CD4-positive, alpha-beta T cell treated with Interleukin-15 for 1 hour (primary cell): ENCODE data around the gene KRT81.

ENCODE experiments used
- DNase-seq: peaks from one replicate; pipeline ENCODE4 v3.0.0-alpha.2; 2020

KRT81 gene

DNA sequence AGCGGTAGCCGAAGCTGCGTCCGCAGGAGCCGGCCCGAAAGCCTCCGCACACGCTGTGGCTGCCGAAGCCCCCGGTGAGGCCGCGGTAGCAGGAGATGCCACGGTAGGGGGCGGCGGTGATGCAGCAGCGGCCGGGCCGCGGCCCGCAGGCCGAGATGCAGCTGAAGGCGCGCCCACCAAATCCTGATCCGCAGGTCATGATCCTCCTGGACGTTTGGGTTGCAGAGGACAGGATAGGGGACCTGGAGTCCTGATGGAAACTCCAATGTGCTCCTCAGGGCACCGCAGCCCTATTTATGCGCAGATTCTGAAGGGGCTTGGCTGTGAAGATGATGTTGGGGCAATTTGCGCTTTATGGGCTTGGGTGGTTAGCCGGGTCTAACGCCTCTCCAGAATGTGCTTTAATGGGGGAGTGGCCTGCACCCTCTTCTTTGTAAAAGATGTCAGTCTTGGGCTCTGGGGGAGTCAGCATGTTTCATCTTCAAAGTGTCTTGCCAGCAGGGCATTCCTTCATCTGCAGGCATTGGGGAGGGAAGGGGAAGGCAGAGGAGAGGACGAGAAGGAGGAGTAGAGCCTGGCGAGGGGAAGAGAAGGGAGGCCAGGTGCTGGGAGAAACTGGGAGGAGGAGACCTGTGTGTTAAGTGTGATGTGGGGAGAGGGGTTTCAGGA lies at the start of gene KRT81:
TSS of gene KRT81 (minus strand) at position 268 of the 669 bp plus-strand sequence. CDS start at position 199, 69 bp downstream.
- DNase-seq = no peak

DNA sequence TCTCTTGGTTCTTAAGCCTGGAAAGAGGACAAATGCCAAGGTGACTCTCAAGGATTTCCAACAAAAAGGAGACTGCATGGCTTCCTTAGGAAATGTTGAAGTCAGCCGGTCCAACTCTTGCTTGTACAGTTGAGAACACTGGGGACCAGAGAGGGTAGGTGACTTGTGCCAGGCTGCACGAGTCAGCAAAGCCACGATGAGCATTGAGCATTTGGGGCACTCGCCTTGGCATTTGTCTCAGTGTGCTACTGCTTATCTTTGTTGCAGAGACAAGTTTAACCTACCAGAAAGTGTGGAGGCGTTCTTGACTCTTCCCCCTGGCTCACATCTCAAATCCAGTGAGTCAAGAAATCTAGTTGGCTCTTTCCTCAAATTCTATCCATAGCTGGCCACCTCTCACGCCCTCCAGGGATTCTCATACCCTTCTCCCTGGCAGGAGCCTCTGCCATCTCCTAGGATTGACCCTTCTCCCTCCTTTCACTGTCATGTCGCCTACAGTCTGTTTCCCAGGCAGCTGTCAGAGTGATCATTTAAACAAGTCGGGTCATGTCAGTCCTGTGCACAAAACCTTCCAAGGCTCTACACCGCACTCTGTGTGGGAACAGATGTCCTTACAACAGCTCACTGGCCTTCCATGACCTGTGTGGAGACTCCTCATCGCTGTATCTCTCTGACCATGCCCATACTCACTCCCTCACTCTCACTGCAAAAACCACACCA lies 47.1 kb upstream of the KRT81 start:
- no peak for DNase-seq

DNA sequence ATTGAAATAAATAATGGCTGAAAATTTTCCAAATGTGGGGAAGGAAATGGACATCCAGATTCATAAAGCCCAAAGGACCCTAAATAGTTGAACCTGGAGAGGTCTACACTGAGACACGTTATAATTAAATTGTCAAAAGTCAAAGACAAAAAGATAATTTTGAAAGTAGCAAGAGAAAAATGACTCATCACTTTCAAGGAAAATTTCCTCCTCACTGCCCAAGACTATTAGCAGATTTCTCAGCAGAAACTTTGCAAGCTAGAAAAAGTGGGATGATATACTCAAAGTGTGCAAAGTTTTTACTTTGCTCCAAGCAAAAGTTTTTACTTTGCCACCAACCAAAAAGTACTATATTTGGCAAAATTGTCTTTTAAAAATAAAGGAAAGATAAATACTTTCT lies 45.7 kb upstream of the KRT81 start:
- no peak for DNase-seq

DNA sequence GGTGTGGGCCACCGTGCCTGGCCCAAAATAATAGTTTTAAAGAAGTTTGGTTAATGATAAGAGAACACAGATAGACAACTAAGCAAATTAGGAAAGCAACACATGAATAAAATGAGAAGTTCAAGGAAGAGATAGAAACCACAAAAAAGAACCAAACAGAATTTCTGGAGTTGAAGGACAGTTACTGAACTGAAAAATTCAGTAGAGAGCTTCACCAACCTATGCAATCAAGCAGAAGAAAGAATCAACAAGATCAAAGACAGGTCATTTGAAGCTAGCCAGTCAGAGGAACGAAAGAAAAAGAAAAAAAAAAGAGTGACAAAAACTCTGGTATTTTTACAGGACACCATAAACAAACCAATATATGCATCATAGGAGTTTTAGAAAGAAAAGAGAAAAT lies 45.3 kb upstream of the KRT81 start:
- DNase-seq = no peak

DNA sequence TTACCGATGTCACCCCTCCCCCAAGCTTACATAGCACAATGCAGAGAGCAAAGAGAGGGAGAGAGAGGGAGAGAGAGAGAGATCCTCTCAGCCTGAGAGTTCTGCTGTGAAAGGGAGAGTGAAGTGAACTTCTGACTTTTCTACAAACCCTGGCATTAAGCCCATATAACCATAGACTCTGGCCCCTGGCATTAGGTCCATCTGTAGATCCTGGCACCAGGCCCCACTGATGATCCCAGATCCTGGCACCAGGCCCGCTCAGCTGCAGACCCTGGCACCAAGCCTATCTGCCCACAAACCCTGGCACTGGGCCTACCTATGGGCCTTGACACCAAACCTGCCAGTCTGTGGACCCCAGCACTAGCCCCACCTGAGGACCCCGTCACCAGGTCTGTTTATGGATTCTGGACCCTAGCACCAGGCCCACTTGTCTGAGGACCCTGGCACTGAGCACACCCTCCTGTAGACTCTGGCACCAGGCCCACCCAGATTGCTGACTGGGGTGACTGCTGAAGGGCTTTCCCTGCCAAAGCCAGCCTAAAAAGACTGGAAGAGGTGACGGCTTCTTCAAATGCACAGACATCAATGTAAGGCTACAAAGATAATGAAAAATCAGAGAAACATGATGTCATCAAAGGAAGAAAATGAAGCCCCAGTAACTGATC lies 44.4 kb upstream of the KRT81 start:
- no peak for DNase-seq

DNA sequence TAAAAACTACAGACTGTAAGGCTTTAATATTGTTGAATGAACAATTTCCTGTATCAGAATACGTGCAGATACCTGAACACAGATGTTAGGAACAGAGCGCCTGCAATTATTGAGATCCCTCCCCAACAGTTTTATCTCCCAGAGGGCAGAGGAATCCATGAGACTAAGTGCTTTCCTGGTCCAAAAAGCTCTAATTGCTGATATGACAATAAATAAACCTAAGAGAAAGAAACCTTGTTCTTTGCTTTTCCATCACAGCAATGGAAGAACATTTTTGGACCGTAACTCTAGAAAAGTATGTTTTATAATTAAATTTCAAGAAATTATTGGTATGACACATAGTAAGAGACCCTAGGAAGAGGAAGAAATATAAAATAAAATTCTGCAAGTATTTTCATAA lies 42.9 kb upstream of the KRT81 start:
- DNase-seq = no peak

DNA sequence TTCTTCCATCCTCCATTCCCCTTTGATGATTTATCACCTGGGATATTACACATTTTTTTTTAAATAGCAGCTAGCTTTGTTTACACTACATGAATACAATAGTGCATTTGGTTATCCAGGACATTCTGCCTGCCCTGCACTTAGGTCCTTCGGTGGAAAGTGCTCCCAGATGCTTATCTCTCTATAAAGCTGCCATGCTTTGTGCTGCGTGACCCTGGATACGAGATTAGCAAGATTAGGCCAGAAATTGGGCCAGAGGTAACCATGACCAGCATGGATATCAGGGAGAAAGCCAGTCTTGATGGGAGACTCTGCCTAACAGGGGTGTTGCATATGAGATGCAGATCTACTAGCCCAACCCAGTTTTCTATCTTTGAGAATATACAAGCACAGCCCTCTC lies 42.0 kb upstream of the KRT81 start:
- DNase-seq = no peak

DNA sequence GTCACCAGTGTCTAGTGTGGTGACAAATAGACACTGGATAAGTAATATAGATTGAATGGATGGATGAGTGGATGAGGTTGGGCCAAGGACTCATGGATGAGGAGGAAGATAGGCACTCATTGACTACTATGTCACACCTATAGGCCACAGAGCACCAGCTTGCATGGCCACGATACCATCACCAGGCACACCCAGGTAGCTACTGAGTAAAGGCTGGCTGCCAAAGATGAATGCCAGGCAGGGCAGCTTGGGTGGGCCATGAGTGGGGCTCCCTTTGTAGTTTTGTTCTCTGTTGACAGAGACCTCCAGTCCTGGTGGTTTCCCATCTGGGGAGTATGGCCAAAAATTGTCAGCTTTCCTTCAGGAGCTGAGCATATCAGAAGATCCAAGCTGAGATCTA lies 41.0 kb upstream of the KRT81 start:
- DNase-seq = no peak

DNA sequence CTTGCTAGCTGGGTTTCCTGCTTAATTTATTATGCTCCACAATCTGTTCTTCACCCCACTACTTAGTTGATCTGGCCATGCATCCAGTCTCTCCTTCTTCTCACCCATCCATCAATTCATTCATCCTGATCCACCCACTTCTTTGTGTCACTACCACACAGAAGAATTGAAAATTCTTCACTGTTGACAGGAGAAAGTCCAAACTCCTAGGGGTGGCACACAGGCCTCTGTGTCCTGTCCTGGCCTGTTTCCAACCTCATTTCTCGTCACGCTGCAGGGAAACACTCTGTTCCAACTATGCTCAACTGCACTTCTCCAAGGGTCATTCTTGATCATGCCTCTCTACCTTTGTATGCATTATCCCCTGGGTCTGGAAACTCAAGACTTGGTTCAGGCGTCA lies 40.5 kb upstream of the KRT81 start:
- no peak for DNase-seq

DNA sequence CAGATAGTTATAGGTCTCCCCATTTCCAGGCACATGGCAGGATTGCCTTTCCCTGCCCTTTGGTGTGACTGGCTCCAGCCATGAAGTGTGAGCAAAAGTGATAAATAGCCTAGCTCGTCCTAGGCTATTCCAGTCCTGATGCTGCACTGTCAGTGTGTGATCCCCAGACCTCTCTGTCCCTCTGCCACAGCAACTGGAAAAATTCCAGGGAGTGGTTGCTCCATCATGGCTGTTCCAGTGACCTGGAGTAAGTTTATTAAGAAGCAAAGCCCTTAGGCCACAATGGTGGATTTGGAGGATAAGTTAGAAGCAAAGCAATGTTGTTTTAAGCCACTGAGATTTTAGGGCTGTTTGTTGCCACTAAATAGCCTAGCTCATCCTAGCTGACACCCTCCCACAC lies 39.7 kb upstream of the KRT81 start:
- DNase-seq = no peak

DNA sequence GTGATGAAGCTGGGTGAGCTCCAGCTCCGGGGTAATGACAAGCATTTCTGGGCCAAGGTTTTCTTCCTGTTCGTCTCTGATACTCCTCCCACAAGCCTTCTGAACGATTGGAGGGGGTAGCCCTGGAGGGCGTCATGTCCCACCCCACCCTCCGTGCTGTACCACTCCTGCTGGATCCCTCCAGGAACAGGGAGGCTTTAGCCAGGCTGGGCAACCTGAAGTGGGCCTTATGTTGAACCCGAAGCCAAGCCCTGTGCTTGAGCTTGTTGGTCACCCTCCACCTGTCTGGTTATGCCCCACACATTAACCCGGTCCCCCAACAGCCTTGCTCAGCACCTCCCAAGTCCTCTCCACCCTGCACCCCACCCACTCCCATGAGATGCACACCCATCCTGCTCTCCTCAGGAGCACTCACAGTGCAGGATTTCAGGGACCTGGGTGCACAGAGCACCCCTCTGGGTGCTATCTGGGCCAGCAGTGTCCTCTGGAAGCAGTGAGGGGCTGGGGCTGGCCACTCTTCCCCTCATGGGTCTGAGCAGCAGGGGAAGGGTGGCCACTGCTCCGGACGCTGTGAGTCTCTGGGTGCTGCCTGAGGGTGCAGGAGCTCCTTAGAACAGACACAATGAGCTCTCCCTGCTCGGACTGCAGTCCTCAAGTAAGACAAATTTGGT lies 36.6 kb upstream of the KRT81 start:
- DNase-seq = no peak

DNA sequence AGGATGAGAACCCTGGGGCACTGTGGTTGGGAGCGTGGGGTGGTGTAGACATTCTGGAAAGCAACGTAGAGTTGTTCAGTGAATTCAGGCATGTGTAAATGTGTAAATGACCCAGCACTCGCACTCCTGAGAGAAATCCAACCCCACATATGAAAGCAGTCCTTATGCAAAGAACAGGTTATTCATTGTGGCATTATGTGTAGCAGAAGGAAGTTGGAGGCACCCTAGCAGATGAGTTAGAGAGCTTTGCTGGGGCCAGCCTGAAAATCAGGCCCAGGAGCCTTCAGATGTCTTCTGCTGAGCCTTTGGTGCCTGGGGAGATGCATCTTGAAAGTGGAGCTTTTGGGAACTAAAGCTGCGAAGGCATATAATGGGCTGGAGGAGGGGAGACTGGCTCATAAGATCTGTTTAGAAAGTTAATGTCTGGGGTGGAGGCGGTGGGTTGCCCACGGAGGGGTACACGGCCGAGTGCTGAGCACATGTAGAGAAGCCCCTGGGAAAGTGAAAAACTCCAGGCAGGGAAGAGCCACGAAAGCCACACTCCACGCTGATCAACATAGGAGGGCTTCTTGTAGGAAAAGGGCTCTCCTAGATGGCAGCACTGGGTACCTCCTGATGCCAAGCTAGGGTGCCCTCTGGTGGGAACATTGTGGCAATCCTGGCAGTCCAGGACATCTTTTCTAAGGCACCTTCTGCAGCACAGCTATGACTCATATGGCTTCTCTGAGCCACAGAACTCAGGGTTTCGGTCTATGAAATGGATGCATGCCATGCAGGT lies 35.9 kb upstream of the KRT81 start:
- peak; percentile 82 for DNase-seq

DNA sequence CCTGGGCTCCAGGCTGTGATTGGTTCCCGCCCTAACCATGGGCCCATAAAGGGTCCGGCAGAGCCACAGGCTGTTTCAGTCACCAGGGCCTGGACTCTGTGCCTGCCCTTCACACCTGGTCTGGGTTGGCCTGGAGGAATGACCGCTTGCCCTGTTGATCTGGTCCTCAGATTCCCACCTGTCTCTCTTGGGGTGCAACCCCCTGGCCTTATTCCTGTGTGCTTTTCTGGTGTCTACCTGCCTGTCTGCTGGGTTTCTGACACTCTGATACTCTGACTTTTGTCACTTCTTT lies 32.8 kb upstream of the KRT81 start:
- DNase-seq = no peak

DNA sequence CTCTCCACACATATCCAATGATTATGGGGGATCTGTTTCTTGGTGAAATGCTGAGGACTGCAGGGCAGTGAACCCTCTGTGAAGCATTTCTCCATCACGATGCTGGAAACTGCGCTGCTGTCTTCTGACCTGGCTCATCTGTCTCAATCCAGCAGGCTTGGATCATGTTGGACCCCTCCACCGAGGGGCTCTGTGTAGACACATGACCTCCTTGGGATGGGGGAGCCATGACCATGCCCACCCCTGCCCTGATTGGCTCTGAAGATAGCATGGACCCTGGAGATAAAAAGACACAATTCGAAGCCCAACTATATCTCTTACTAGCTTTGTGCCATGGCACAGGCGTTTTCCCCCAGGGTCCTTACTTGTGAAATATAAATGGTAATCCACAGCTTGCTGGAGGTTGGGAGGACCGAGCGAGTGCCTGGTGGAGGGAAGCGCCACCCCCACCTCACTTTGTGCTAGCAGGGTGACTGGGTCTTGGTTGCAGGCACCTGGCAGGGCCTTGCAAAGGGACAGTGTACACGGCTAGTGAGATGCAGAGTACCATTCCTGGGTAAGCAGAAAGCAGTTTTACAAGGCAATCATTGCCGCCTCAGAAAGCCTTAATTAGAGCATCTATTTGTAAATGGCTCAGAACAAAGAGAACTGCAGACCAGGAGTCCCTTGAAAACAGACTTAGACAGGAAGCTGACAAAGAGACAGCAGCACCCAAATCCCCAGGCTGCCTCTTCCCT lies 32.2 kb upstream of the KRT81 start:
- no peak for DNase-seq

DNA sequence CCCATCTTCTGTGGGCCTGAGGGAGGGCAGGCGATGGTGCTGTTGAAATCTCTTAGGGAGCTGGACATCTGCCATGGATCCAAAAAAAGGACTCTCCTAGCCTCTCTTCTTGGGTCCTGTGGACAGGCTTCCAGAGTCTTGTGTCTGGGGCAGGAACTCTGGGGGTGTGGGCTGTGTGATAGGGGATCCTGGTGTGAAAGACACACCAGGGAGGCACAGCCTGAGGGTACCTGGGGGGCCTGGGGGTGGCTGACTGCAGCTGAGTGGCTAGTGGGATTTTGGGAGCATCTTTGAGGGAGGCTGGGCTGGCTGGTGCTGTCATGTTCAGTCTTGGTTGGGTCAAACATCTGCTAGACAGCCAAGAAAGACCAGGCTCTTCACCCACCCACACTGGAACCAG lies 31.7 kb upstream of the KRT81 start:
- DNase-seq = no peak

DNA sequence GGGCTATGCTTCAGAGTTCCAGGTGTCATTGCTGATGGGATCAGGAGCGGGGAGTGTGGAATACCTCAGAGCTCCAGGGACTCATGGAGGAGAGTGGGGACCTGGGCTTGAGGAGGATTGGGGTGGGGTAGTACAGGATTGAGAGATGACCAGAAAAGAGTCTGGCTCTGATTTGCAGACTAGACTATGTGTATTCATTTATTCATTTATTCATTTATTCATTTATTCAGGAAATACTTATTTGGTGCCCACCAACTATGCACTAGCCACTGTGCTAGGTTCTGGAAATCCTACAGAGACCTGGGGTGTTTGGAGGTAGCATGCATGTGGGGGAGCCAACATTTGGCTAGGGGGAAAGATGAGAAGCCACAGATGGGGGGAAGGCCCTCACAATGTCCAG lies 30.7 kb upstream of the KRT81 start:
- DNase-seq = no peak

DNA sequence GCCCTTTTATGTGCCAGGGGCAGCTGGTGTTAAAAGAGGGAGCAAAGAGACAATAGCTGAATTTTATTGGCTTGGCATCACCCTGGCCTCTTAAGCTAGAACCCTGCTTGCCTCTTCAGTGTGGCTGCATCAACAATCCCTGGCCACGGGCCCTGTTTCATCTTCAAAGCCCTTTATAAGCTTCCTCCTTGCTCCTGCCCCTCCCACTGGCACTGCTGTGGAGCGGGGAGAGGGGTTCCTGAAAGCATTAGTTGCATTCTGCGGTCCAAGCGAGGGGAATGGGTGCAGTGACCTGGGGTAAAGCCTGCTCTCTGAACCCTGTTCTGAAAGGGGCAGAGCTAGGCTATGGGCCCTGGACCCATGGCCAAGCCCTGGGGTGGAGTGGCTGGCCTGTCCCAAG lies 30.1 kb upstream of the KRT81 start:
- DNase-seq = no peak

DNA sequence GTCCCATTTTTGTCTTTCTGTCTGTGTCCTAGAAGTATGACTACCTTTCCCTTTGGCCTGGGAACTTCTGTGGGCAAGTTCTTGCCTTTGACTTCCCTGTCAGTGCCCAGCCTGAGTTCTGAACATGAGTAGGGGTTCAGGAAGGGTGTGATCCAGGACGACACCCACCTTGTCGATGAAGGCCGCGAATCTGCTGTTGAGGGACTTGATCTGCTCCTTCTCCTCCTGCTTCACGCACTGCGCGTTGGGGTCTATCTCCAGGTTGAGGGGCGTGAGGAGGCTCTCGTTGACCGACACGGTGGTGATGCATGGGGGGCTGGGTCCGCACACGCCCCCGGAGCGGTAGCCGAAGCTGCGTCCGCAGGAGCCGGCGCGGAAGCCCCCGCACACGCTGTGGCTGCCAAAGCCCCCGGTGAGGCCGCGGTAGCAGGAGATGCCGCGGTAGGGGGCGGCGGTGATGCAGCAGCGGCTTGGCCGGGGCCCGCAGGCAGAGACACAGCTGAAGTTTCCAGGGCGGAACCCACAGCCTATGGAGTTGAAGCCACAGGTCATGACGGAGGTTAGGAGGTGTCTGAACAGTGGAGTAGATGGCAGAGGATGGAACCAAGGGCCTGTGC lies 29.6 kb upstream of the KRT81 start, which contains the start of gene KRT83:
TSS of gene KRT83 (minus strand) at position 615 of the 617 bp plus-strand sequence. CDS start at position 552, 63 bp downstream.
- DNase-seq = no peak

DNA sequence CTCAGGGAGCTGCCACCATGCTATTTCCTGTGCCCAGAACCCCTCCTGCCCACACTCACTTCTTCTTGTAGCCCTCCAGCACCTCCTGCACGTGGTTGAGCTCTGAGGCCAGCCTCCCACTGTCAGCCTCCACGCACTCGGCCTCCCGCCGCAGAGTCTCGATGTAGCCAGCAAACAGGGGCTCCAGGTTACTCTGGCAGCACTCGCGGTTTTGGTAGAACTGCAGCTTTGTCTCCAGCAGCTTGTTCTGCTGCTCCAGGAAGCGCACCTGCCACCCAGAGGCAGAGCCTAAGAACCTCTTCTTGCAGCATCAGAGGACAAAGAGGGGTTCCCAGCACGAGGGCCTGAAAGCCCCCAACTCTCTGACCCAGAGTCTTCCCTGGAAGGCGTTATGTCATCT lies 27.8 kb upstream of the KRT81 start:
- DNase-seq = no peak

DNA sequence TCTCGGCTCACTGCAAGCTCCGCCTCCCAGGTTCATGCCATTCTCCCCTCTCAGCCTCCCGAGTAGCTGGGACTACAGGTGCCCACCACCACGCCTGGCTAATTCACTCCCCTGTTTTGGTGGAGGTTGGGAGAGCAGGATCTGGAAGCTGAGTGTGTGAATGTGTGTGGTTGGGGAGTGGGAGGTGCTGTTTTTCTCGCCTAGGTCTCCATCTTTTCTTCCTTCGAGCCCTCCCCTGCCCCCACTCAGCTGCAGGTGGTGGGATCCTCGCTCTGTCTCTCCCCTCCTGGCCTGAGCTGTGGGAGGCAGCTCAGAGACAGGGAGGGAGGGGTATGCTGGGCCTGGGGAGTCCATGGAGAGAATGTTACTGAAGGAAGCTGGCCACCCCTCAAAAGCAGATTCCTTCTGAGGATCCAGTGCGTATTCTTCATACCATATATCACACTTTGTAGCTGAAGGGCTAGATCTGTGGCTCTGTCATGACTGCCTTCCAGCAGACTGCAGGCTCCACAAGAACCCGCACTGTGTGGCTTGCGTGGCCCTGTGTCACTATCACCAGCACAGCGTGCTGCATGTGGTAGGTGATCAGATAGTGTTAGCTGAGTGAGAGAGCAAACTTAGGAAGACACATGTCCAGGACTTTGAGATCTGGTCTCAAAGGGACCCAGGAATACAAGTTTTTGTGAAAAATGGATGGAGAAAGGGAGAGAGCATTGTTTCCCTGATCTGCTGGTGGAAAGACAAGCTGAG lies 27.1 kb upstream of the KRT81 start:
- no peak for DNase-seq

DNA sequence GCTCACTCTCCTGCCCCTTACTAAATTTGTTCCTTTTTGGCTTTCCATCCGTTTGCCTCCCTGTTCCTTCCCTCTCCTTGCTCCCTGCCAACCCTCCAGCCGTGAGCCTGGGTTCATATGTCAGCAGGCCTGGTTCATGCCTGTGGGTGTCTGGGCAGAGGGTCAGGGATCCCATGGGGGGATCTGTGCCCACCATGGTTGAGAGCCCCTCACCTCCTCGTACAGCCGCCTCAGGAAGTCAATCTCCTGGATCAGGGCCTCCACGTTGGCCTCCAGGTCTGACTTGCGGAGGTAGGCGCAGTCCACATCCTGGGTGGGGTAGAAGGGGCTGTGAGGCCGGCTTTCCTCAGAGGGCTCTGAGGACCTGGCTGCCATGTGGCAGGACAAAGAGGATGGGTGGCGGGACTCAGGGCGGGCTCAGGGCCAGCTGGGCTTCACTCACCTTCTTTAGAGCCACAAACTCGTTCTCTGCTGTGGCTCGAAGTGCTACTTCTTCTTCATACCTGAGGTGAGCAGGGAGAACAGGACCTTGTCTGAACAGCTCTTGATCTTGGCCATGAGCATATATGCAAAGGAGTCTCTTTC lies 26.2 kb upstream of the KRT81 start:
- no peak for DNase-seq
